ENCODE measurements around the gene ITPR2.

The ITPR2 gene

DNA sequence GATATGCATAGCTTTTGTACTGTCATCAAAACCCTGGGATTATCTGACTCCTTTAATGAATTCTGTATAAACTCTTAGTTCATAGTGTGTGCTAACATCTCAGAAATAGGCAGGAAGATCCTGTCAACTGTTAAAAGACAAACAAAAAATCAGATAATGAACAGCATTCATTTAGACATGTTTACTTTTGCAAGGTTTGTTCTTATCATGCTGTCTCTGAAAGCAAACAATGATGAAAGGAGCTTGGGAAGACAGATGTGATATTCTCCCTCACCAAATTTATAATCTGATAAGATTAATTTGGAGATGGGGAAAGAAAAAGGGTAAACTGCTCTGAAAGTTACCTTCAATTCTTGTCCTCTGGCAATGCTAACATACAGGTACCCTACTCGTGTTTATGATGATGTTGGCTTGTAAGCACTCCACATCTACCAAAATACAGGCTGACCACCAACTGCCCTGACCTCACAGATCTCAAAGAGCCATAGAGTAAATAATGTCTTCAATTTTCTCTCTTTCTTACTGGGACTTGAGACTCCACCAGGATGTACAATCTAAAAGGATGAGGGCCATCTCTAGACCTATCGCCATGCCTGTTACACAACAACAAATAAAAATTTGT lies 403.8 kb downstream of the ITPR2 start:
- H3K4me3 ChIP-seq (ENCODE audit: low read depth, low read length) = no peak overlapping the region

- H3K4me3 ChIP-seq (ENCODE audit: low read depth, low read length) = no peak overlapping the region
Measured at GRCh38 chr12:26428420-26428819, 404.6 kb downstream of the ITPR2 start.

DNA sequence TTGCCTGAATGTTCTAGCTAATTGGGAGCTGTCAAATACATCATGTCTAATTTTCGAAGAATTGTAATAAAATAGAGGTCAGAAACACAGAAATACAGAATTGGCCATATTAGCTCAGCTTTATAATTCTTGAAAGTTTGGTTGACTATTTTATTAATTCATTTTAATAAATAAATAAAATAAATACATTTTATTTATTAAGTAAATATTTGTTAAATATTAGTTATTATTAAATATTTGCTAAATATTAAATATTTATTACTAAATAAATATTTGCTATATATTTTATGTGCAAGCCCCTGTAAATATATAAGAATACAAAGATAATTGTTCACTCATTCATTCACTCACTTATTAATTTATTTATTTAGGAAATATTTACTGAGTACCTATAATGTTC lies 406.3 kb downstream of the ITPR2 start:
- H3K4me3 ChIP-seq (ENCODE audit: low read depth, low read length) = no peak overlapping the region

- no peak overlapping the region for H3K4me3 ChIP-seq (ENCODE audit: low read depth, low read length)
Measured at GRCh38 chr12:26425587-26426260, 407.3 kb downstream of the ITPR2 start.

GRCh38 chr12:26422839-26423398 lies 410.1 kb downstream of the ITPR2 start:
- H3K4me3 ChIP-seq (ENCODE audit: low read depth, low read length) = no peak overlapping the region

GRCh38 chr12:26416550-26416949 lies 416.4 kb downstream of the ITPR2 start:
- H3K4me3 ChIP-seq (ENCODE audit: low read depth, low read length) = no peak overlapping the region

DNA sequence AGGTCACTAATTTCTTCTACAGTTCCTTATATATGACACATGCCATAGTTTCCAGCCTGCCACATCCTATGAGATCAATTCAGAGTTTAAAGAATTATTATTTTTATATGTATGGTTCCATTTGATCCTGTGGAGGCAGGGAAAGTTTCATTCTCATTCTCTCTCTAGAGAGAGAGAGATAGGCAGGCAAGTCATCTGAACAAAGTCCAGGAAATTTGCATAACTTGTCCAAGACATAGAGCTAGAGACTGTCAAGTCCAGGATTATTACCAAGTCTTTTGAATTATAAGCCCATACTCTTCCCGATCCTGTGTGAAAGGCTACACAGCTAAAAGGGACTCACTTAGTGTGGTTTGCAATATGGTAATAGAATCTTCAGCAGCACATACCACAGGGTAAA lies 422.3 kb downstream of the ITPR2 start:
- H3K4me3 ChIP-seq (ENCODE audit: low read depth, low read length) = no peak overlapping the region

- H3K4me3 ChIP-seq (ENCODE audit: low read depth, low read length) = no peak overlapping the region
Measured at GRCh38 chr12:26406813-26407212, 426.2 kb downstream of the ITPR2 start.

GRCh38 chr12:26406391-26406790 lies 426.6 kb downstream of the ITPR2 start:
- H3K4me3 ChIP-seq (ENCODE audit: low read depth, low read length) = no peak overlapping the region

- H3K4me3 ChIP-seq (ENCODE audit: low read depth, low read length) = no peak overlapping the region
Measured at GRCh38 chr12:26403601-26404000, 429.4 kb downstream of the ITPR2 start.

DNA sequence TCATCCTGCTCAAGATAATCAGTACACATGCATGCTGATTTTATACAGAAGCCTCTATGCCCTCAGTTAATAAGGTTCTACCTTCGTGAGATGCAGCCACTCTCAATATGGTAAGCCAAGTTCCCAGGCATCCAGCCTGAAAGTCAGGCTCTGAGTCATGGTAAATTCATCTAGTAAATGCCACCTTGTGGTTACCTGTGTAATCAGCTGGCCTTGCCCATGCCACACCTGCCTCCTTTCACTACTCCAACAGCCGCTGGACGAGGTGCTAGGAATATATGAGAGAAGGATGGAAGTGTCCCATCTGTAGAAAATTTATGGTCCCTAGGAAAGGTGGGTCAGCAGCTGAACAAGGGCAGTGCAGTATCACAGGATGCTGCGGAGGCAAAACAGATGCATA lies 430.3 kb downstream of the ITPR2 start:
- H3K4me3 ChIP-seq (ENCODE audit: low read depth, low read length) = no peak overlapping the region

DNA sequence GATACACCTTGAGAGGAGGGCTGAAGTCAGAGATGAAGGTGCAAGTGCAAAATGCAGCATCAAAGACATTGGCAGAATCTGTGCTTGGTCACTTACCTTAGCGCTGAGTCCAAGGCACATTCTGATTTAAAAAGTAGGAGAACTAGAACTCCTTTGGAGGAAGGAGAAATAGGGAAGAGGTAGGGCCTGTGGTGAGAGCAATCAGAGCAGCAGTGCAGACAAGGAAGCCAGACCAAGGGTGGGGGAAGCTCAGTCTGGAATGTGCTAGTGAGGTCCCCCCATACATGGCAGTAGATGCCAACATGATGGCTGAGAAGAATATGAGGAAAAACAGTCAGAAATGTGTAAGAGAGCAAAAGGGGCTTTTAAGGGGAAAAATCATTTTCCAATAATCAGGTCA lies 431.1 kb downstream of the ITPR2 start:
- no peak overlapping the region for H3K4me3 ChIP-seq (ENCODE audit: low read depth, low read length)

DNA sequence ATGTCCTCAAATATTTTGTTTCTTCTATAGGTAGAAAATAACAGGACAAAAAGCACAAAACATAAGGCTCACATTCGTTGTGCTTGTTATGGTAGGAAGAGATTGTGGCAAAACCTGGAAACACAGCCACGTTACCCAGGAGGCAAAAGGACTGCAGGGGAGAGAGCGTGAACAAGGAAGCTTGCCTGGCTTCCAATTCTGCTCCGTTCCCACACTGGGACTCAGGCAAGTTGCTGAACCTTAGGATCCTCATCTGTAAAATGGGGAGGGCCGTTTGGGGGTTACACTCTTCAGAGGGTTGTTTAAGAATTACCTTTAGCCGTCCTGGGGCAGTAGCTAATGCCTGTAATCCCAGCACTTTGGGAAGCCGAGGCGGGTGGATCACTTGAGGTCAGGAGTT lies 432.4 kb downstream of the ITPR2 start:
- no peak overlapping the region for H3K4me3 ChIP-seq (ENCODE audit: low read depth, low read length)

- H3K4me3 ChIP-seq (ENCODE audit: low read depth, low read length) = no peak overlapping the region
Measured at GRCh38 chr12:26399381-26399780, 433.6 kb downstream of the ITPR2 start.

DNA sequence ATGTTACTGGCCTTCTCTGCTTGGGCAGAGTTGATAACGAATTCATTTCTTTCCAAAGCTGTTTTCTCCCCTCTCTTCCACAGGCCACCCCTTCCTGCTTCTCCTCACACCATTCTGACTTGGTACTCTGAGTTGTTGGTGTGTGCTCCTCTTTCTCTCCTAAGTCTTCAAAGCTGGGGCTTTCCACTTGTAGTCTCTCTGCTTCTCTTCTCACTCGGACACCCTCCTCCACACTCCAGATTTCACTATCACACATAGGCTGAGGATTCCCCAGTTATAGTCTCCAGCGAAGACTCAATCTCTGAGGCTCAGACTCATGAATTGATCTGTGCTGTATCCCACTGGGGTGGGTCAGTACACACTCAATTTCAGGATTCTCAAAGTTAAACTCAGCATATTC lies 436.6 kb downstream of the ITPR2 start:
- H3K4me3 ChIP-seq (ENCODE audit: low read depth, low read length) = no peak overlapping the region

- H3K4me3 ChIP-seq (ENCODE audit: low read depth, low read length) = no peak overlapping the region
Measured at GRCh38 chr12:26389343-26389742, 443.7 kb downstream of the ITPR2 start.

GRCh38 chr12:26384536-26384935 lies 448.5 kb downstream of the ITPR2 start:
- no peak overlapping the region for H3K4me3 ChIP-seq (ENCODE audit: low read depth, low read length)

DNA sequence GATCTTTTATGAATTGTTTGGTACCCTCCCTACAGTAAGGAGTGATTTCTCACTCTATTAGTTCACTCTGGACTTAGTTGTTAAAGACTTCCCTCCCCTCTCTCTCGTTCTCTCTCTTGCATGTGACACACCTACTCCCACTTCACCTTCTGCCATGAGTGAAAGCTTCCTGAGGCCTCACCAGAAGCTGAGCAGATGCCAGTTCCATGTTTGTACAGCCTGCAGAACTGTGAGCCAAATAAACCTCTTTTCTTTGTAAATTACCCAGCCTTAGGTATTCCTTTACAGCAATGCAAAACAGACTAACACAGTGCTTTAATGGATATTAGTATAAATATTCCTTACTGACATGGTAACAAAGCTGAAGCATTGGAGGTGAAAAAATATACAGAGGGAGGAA lies 450.0 kb downstream of the ITPR2 start:
- H3K4me3 ChIP-seq (ENCODE audit: low read depth, low read length) = no peak overlapping the region

GRCh38 chr12:26380897-26381296 lies 452.1 kb downstream of the ITPR2 start:
- H3K4me3 ChIP-seq (ENCODE audit: low read depth, low read length) = no peak overlapping the region

- no peak overlapping the region for H3K4me3 ChIP-seq (ENCODE audit: low read depth, low read length)
Measured at GRCh38 chr12:26379777-26380467, 453.1 kb downstream of the ITPR2 start.

- no peak overlapping the region for H3K4me3 ChIP-seq (ENCODE audit: low read depth, low read length)
Measured at GRCh38 chr12:26378711-26379110, 454.3 kb downstream of the ITPR2 start.

Measured in iPS-11a (cell line).